RPMI8226 (cell line): ENCODE data around the gene ASB3.

Experiments used
- DNase-seq: peaks from one replicate; pipeline ENCODE4 v3.0.0-alpha.2; 2015

The ASB3 gene

DNA sequence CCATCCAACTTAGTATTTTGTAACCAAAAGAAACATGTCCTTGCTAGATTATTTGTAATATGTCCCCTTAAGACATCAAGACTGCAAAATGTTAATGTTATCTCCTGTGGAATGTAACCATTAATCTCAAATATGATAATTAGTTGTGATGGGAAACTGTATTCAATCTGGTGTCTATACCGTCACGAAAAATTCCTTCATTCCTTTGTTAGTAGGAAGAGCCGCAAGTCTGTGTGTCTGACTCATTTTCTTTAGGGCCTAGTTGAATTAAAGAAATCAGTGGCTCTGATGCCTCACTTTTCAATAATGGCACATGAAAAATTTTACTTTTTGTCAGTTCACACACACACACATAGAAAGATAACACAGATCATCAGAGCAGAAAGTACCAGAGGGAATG is 146.3 kb downstream of the ASB3 start:
- DNase-seq = no peak

DNA sequence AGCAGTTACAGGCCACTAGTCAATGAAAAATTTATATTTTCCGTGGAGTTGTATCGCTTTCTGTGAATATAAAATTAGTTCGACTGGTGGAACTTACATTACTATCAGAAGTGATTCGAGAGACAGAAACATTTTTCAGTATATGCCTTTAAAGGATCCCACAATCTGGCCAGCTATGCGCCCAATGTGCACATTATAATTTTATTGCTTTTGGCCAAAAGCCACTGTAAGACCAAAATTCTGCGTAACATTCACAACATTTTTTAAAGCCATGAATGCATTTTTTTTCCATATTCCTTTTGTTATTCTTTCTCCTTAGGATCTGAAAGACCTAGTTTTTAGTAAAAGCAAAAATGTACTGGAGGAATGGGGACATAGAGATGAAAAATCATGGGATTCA is 150.2 kb downstream of the ASB3 start:
- DNase-seq = no peak

DNA sequence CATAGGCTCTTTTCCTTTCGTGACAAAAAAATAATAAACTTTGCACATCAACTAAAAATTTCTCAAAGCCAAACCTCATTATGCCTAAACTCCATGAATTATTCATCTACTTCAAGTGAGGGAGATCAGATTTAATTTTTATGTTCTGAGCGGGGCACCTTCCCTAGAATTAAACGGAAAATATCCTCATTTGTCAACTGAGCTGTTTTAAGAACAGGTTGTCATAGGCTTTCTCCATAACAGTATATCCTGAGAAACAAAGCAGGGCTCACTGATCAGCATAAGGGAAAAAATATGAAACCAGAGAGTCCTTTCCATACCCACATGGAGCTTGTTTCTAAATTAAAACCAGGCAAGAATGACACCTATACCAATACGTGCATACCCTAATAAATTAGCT is 150.6 kb downstream of the ASB3 start:
- DNase-seq = no peak

DNA sequence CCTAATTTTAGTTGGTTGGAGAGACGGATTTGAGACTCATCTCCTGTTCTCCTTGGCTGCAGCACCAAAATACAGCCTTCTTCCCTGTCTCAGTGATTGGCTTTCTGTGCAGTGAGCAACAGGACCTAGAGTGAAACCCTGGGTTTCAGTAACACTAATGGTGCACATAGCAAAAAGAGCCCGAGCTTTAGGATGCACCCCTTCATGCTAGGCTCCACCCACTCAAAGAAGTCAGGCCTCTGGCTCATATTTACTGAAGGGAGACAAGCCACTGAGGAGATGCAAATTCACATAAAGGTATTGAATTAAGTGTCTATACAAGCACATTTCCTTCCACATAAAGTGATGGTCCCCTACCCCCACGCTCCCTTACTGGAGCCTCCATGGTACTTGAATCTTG is 151.1 kb downstream of the ASB3 start:
- DNase-seq = no peak

DNA sequence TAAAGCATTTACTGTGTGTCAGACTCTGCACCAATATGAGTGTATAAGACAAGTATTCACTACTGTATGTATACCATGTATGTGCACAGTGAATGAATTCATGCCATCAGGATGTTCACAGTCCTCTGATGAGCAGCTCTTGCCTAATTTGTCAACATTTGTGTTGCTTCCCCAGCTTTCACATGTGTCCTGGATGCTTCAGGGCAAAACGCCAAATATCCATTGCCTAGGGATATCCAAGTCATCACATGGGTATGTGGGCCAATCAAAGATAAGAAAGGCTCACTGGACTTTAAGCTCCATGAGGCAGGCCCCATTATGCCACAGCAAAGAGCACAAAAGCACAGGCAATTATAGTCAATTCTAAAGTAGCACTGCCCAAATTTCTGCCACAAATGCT is 153.3 kb downstream of the ASB3 start:
- DNase-seq = no peak

DNA sequence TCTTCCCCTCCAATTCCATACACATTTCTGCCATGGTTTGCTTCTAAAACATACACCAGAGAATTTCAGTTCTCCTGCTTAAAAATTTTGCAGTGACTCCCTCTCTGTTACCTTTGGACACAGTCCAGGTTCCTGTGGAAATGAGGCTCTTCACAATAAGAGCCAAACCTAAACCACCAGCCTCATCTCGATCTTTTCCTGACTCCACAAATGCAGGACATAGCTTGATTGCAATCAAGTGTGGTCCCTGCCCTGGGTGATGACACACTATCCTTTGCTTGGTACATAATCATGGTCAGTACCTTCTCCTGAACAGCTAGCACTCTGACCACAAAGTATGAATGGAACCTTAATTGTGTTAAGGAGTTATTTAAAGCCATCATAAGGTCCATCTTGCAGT is 154.0 kb downstream of the ASB3 start:
- no peak for DNase-seq

DNA sequence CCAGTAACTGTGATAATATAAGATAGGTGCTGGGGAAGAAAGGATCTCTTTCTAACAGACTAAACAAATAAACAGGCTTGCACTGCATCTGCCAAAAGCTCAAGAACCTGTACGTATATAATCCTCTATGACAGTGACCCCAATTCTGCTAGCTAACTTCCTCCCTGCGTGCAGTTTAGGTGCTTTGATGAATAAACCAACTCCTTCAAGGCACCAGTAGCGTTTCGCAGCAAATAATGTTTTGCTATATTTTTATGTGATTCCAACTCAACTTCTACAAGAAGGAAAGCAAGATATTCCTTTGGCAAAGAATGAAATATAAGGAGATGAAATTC is 154.7 kb downstream of the ASB3 start:
- DNase-seq = no peak

DNA sequence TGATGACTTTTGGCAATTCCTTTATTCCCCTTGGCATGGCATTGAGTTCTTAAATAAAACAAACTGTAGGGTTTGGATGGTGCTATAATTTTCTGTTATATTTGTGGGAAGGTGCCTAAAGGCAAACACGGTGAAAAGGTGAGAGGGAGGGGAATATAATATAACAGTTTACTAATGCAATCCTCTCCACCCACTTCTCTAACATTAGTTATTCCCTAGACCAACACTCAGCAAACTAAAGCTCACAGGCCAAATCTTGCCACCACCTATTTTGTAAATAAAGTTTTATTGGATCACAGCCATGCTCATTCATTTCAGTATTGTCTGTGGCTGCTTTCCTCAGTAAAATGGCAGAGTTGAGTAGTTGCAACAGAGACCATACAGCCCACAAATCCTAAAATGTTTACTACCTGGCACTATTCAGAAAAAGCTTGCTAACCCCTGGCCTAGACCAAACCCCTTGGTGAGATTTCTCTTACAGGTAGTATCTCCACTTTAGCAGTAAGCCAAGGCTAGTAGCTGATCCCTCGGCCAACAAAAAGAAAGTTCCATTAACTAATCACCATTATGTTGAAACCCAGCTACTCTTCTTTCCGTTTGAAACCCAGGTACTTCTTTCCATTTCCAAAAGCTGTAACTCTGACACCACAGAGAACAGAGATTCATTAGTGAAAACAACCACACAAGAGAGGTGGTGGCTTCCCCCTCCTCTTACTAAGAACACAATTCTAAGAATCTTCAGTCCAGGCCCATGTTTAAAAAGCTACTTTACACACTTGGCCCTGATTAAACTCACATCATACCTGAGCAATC is 155.2 kb downstream of the ASB3 start:
- DNase-seq = no peak

DNA sequence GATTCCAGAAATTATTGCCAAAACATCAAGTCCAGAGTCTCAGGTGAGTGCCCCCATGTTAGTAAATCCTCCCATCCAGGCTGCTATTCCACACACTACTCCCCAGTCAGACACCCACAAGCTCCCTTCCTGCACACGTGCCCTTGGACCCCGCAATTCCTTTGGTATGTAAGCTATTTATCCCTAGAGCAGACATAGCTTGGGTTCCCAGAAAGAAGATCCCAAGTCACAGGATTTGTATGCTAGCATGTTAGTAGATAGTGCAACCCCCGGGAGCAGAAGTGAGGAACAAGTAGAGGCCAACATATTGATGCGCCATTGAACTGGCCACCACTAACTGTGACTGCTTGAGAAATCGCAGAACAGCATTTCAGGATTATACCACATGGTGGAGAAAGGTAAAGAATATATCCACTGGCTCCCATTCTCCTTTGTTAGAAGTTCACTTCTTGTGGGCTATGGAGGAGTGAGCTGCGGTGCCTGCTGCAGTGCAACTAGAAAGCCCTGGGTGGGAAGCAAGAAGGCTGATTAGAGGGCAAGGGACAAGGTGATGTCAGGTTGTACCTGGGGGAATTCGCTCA is 156.6 kb downstream of the ASB3 start:
- no peak for DNase-seq

DNA sequence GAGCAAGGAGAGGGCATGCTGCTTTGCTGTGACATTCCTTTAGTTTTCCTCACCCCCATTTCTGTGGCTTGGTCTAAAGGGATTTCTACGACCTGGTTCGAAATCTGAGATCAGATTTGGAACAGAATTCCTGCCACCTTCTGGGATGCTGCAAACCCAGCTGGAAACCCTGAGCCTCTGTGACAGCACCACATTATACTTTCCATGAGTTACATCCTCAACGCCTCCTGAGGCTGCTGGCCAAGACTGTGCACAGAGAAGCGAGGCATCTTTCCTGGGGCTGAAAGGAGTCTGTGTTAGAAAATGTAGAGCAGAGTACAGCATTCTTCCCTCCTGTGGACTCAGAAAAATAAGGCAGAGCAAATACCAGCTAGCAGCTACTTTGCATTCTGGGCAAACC is 157.3 kb downstream of the ASB3 start:
- no peak for DNase-seq

DNA sequence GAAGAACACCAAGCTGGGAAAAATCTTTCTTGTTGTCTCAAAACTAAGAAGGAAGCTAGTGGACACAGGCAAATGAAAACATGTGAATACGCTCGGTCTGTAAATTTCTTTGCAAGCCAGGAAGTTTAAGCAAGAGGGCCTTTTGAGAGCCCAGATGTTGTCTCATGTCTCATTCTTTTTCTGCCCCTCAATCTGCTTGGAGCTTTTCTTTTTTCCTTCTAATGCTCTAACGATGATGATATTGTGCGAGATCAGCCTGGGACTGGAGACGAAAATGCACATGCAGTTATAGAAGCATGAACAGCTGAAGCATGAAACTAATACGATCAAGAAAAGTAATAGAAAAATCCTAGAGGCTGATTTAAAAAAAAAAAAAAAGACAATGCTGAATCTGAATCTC is 157.8 kb downstream of the ASB3 start:
- no peak for DNase-seq

DNA sequence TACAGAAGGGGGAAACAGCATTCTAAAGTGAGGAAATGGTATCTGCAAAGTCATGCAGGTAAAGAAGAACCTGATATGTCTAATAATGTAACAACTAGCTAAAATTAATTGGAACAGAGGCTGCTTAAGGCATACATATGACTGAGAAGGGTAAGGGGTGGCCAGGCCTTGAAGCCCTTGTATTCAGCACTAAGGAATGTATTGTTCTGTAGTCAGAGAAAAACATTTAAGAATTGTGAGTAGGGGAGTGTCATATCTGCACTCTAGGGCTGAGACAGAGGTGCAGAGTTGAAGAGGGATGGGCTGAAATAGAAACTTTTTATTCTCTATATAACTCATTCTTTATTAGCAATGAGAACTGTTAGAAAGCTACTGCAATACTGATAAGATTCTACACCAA is 164.6 kb downstream of the ASB3 start:
- DNase-seq = no peak

DNA sequence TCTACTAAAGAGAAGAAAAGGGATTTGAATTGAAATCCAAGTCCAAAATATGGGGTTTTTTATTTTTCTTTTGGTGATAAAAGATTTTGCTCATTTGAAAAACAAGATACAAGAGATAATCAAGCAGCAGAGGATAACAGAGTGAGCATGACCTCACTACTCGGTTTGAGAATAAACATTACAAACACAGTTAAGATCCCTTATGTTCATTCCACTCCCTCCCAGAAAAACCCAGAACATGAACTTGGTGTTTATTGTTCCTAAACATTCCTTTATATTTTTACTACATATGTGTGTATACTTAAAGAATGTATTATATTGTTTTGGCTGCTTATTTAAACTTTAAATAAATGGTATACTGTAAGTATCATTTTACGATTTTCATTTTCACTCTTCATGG is 165.8 kb downstream of the ASB3 start:
- no peak for DNase-seq
